ENCODE data around the gene INPP5D.

- TF ChIP-seq CTCF (IDR thresholded peaks at IDR 0.05; ENCODE audit: low read depth, low read length, poor library complexity, severe bottlenecking) (no peak), EZH2phosphoT487 (IDR thresholded peaks at IDR 0.05; ENCODE audit: borderline replicate concordance, low read length) (no peak)
Measured at GRCh38 chr2:233034091-233034882, 25.9 kb upstream of the INPP5D start.

Data from DOHH2 (cell line).